ENCODE measurements around the gene PPP1R13B.

PPP1R13B gene

DNA sequence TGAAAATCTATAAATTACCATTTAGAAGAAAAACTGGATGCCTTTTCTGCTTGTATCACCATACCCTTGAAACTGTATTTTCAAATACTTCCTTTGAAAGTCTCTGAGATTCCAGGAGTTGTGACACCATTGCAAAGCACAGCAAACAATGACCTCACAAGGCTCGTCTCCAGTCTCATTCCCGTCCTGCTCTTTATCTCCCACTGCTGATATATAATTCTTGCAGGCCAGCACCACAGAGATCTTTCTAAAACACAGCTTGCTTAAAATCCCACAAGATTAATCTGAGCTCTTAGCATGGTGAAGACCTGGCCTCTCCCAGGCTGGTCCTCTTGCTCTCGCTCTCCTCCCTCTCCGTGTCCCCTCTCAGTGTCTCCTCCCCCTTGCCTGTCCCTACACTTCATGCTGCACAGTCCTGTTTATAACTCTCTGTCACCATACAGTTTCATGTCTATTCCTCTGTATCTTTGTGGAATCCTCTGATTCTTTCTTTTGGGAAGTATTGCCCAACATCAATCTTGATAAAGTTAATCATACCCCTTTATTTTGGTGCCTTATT lies 80.0 kb downstream of the PPP1R13B start:
- POLR2A ChIA-PET = no interaction called here
- Histone ChIP-seq H3K9me3 (ENCODE audit: control insufficient read depth, insufficient read depth, low read depth, low read length) (no peaks in the 10 kb centered on the region), H3K4me3 (ENCODE audit: low read depth, low read length) (no peak overlapping the region), H3K27ac (ENCODE audit: extremely low read depth, low read depth, low read length) (no peak overlapping the region), H3K4me1 (ENCODE audit: control insufficient read depth, insufficient read depth, low read length) (no peaks in the 10 kb centered on the region), H3K36me3 (ENCODE audit: control insufficient read depth in 2 of 2, insufficient read depth in 1 of 2, low read length in 2 of 2) (peaks cover 0 to 12% of the 10 kb centered on the region in 2 experiments; a peak in 2 of 3 replicates)
- CTCF ChIA-PET = no interaction called here
- TF ChIP-seq ZNF366 (tag by site-specific recombination; conservative IDR thresholded peaks at IDR 0.05) (no peak), ZNF391 (tag by site-specific recombination; IDR thresholded peaks at IDR 0.05; ENCODE audit: borderline replicate concordance, low read depth) (no peak), ZNF138 (tag by site-specific recombination; IDR thresholded peaks at IDR 0.05; ENCODE audit: borderline replicate concordance) (no peak), ZNF433 (tag by site-specific recombination; IDR thresholded peaks at IDR 0.05; ENCODE audit: low read depth) (no peak), ZSCAN16 (tag by site-specific recombination; IDR thresholded peaks at IDR 0.05) (no peak), ZBTB1 (tag by site-specific recombination; IDR thresholded peaks at IDR 0.05) (no peak), BCL11A (tag by site-specific recombination; IDR thresholded peaks at IDR 0.05; ENCODE audit: low read depth) (no peak), PRDM1 (tag by site-specific recombination; IDR thresholded peaks at IDR 0.05) (no peak), SP2 (tag by site-specific recombination; IDR thresholded peaks at IDR 0.05) (no peak), ZNF664 (tag by site-specific recombination; IDR thresholded peaks at IDR 0.05) (no peak), ZNF350 (tag by site-specific recombination; IDR thresholded peaks at IDR 0.05) (no peak)
- TF ChIP-seq, protein P1, sequence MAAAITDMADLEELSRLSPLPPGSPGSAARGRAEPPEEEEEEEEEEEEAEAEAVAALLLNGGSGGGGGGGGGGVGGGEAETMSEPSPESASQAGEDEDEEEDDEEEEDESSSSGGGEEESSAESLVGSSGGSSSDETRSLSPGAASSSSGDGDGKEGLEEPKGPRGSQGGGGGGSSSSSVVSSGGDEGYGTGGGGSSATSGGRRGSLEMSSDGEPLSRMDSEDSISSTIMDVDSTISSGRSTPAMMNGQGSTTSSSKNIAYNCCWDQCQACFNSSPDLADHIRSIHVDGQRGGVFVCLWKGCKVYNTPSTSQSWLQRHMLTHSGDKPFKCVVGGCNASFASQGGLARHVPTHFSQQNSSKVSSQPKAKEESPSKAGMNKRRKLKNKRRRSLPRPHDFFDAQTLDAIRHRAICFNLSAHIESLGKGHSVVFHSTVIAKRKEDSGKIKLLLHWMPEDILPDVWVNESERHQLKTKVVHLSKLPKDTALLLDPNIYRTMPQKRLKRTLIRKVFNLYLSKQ (tag by site-specific recombination; IDR thresholded peaks at IDR 0.05; ENCODE audit: borderline replicate concordance) = no peak

DNA sequence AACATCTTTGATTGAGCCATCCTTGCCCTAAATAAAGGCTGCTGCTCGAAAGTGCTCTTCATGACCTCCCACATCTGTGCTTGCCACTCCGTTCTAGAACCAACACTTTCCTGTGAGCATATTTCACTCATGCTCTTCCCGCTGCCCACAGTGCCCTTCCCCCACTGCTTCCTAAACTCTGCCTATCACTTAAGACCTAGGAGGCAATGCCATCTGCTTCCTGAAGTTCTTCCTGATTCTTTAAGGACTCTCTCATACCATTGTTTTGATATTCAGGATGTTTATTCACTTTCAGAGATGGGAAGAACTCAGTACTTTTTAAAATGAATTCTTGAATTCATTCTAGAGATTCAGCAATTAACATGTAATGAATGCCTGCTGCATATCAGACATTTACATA lies 81.8 kb downstream of the PPP1R13B start:
- CTCF ChIA-PET = interaction anchor here (0.6 kb wide), 1 partner anchor 135 kb away, joined by 3 read pairs; no protein-coding TSS in a partner anchor
- TF ChIP-seq KLF1 (tag by site-specific recombination; IDR thresholded peaks at IDR 0.05) = no peak
- no peak for TF ChIP-seq ZNF239 (tag by site-specific recombination; IDR thresholded peaks at IDR 0.05)
- TF ChIP-seq MYNN (tag by site-specific recombination; IDR thresholded peaks at IDR 0.05; ENCODE audit: borderline replicate concordance) = no peak
- TF ChIP-seq, protein P2, sequence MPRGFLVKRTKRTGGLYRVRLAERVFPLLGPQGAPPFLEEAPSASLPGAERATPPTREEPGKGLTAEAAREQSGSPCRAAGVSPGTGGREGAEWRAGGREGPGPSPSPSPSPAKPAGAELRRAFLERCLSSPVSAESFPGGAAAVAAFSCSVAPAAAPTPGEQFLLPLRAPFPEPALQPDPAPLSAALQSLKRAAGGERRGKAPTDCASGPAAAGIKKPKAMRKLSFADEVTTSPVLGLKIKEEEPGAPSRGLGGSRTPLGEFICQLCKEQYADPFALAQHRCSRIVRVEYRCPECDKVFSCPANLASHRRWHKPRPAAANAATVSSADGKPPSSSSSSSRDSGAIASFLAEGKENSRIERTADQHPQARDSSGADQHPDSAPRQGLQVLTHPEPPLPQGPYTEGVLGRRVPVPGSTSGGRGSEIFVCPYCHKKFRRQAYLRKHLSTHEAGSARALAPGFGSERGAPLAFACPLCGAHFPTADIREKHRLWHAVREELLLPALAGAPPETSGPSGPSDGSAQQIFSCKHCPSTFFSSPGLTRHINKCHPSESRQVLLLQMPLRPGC (tag by site-specific recombination; IDR thresholded peaks at IDR 0.05) = no peak
- TF ChIP-seq, protein P3, sequence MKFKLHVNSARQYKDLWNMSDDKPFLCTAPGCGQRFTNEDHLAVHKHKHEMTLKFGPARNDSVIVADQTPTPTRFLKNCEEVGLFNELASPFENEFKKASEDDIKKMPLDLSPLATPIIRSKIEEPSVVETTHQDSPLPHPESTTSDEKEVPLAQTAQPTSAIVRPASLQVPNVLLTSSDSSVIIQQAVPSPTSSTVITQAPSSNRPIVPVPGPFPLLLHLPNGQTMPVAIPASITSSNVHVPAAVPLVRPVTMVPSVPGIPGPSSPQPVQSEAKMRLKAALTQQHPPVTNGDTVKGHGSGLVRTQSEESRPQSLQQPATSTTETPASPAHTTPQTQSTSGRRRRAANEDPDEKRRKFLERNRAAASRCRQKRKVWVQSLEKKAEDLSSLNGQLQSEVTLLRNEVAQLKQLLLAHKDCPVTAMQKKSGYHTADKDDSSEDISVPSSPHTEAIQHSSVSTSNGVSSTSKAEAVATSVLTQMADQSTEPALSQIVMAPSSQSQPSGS (tag by site-specific recombination; IDR thresholded peaks at IDR 0.05; ENCODE audit: low read depth) = no peak
- TF ChIP-seq TCF7L2 (IDR thresholded peaks at IDR 0.05; ENCODE audit: borderline replicate concordance, low read depth, low read length) = no peak
- no peak for TF ChIP-seq ZNF132 (tag by site-specific recombination; IDR thresholded peaks at IDR 0.05; ENCODE audit: borderline replicate concordance)
- TF ChIP-seq, protein P4, sequence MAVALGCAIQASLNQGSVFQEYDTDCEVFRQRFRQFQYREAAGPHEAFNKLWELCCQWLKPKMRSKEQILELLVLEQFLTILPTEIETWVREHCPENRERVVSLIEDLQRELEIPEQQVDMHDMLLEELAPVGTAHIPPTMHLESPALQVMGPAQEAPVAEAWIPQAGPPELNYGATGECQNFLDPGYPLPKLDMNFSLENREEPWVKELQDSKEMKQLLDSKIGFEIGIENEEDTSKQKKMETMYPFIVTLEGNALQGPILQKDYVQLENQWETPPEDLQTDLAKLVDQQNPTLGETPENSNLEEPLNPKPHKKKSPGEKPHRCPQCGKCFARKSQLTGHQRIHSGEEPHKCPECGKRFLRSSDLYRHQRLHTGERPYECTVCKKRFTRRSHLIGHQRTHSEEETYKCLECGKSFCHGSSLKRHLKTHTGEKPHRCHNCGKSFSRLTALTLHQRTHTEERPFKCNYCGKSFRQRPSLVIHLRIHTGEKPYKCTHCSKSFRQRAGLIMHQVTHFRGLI (tag by site-specific recombination; IDR thresholded peaks at IDR 0.05) = no peak
- TF ChIP-seq ZNF311 (tag by site-specific recombination; IDR thresholded peaks at IDR 0.05; ENCODE audit: borderline replicate concordance) = no peak
- no peak for TF ChIP-seq KLF8 (tag by site-specific recombination; IDR thresholded peaks at IDR 0.05)
- H3K4me3 ChIP-seq (ENCODE audit: low read depth, low read length) = no peak overlapping the region
- no peaks in the 10 kb centered on the region for H3K4me1 ChIP-seq (ENCODE audit: control insufficient read depth, insufficient read depth, low read length)
- no peak overlapping the region for H3K27ac ChIP-seq (ENCODE audit: extremely low read depth, low read depth, low read length)
- peaks cover 0 to 7% of the 10 kb centered on the region in 2 experiments; a peak in 2 of 3 replicates for H3K36me3 ChIP-seq (ENCODE audit: control insufficient read depth in 2 of 2, insufficient read depth in 1 of 2, low read length in 2 of 2)
- POLR2A ChIA-PET = no interaction called here
- H3K9me3 ChIP-seq (ENCODE audit: control insufficient read depth, insufficient read depth, low read depth, low read length) = no peaks in the 10 kb centered on the region

Measured in HEK293 (cell line).